HG03103 (cell line): Measurements from ENCODE around the gene VIPR2.
"Not testable (repeated sequence)": the region's sequence is repeated elsewhere in the genome, so short reads cannot be mapped to it uniquely, and the experiment has no call there.

Source experiments
- ATAC-seq: cut with Tn5 transposase; IDR thresholded peaks from one replicate; pipeline ENCODE4 v1.9.1; 2021; ENCODE audit warnings: low read depth; ENCODE audit not compliant: unreplicated experiment

The VIPR2 gene

GRCh38 chr7:158997471-158997870, 147.2 kb downstream of the VIPR2 start:
- ATAC-seq = no peak

- ATAC-seq = no peak
Measured at GRCh38 chr7:158997110-158997453, 147.6 kb downstream of the VIPR2 start.

GRCh38 chr7:158996214-158997109, 148.2 kb downstream of the VIPR2 start:
- no peak for ATAC-seq

GRCh38 chr7:158995514-158995913, 149.2 kb downstream of the VIPR2 start:
- no peak for ATAC-seq

- no peak for ATAC-seq
Measured at GRCh38 chr7:158994687-158995086, 150.0 kb downstream of the VIPR2 start.

GRCh38 chr7:158993591-158993990, 151.1 kb downstream of the VIPR2 start:
- no peak for ATAC-seq

- ATAC-seq = no peak
Measured at GRCh38 chr7:158992759-158993158, 151.9 kb downstream of the VIPR2 start.

GRCh38 chr7:158991824-158992621, 152.6 kb downstream of the VIPR2 start:
- ATAC-seq = no peak

GRCh38 chr7:158988996-158989395, 155.7 kb downstream of the VIPR2 start:
- ATAC-seq = no peak

- no peak for ATAC-seq
Measured at GRCh38 chr7:158988302-158988862, 156.3 kb downstream of the VIPR2 start.

GRCh38 chr7:158987691-158988090, 157.0 kb downstream of the VIPR2 start:
- ATAC-seq = no peak

GRCh38 chr7:158985583-158985982, 159.1 kb downstream of the VIPR2 start:
- no peak for ATAC-seq

- ATAC-seq = not testable (repeated sequence)
Measured at GRCh38 chr7:158984007-158984406, 160.7 kb downstream of the VIPR2 start.

GRCh38 chr7:158982080-158982479, 162.6 kb downstream of the VIPR2 start:
- ATAC-seq = not testable (repeated sequence)

- ATAC-seq = no peak
Measured at GRCh38 chr7:158979635-158980351, 164.9 kb downstream of the VIPR2 start.

- no peak for ATAC-seq
Measured at GRCh38 chr7:158979023-158979529, 165.6 kb downstream of the VIPR2 start.
